Astrocyte (in vitro differentiated cells and primary cell): ENCODE measurements around the gene NCF2. TPM values are rescaled to one million over a fixed set of nuclear protein-coding genes. Genes with fewer than 3 reads are reported as not detected.

Experiments used
- DNase-seq: peaks from one replicate; pipeline ENCODE4 v3.0.0-alpha.2; 2010; ENCODE audit warnings: low read depth
- FAIRE-seq: peaks from 2 replicates; lab custom pipeline; 2011; peaks lifted over from hg19 to GRCh38; lab: Jason Lieb, UNC
- H2AFZ ChIP-seq: 2 replicates; pipeline ENCODE4 v1.6.0; 2012; ENCODE audit warnings: low read depth, low read length, inconsistent platforms
- H3K27ac ChIP-seq: 2 replicates; pipeline ENCODE4 v1.5.1; 2011; ENCODE audit warnings: low read depth, low read length, inconsistent platforms
- H3K27me3 ChIP-seq: 2 replicates; pipeline ENCODE4 v1.6.0; 2011; ENCODE audit warnings: low read length, inconsistent platforms; ENCODE audit not compliant: insufficient read depth
- H3K36me3 ChIP-seq: 2 replicates; pipeline ENCODE4 v1.5.1; 2011; ENCODE audit warnings: low read length, inconsistent platforms; ENCODE audit not compliant: insufficient read depth
- H3K4me1 ChIP-seq: 2 replicates; pipeline ENCODE4 v1.5.1; 2011; ENCODE audit warnings: low read length, inconsistent platforms; ENCODE audit not compliant: insufficient read depth
- H3K4me2 ChIP-seq: 2 replicates; pipeline ENCODE4 v1.6.0; 2012; ENCODE audit warnings: low read length, inconsistent platforms
- H3K4me3 ChIP-seq: 2 replicates; pipeline ENCODE4 v1.5.1; 2011; ENCODE audit warnings: low read depth, mild to moderate bottlenecking, low read length, inconsistent platforms; ENCODE audit not compliant: insufficient read depth
- H3K79me2 ChIP-seq: 2 replicates; pipeline ENCODE4 v1.6.0; 2012; ENCODE audit warnings: mild to moderate bottlenecking, low read length, inconsistent platforms; ENCODE audit not compliant: insufficient read depth
- H3K9ac ChIP-seq: 2 replicates; pipeline ENCODE4 v1.6.0; 2012; ENCODE audit warnings: mild to moderate bottlenecking, low read length, inconsistent platforms
- H3K9me3 ChIP-seq: 2 replicates; pipeline ENCODE4 v1.5.1; 2012; ENCODE audit warnings: low read depth, mild to moderate bottlenecking, low read length, inconsistent platforms; ENCODE audit not compliant: insufficient read depth
- H4K20me1 ChIP-seq: 2 replicates; pipeline ENCODE4 v1.6.0; 2012; ENCODE audit warnings: low read length, inconsistent platforms; ENCODE audit not compliant: insufficient read depth
- H3K27ac Mint-ChIP-seq: one replicate; pipeline ENCODE4 v1.8.0; 2021; ENCODE audit warnings: mild to moderate bottlenecking, mixed read lengths; ENCODE audit not compliant: unreplicated experiment
- H3K27me3 Mint-ChIP-seq: one replicate; pipeline ENCODE4 v1.8.0; 2021; ENCODE audit warnings: low read depth, mixed read lengths; ENCODE audit not compliant: unreplicated experiment
- H3K36me3 Mint-ChIP-seq: one replicate; pipeline ENCODE4 v1.8.0; 2021; ENCODE audit warnings: low read depth, mixed read lengths; ENCODE audit not compliant: unreplicated experiment
- H3K4me1 Mint-ChIP-seq: one replicate; pipeline ENCODE4 v1.8.0; 2021; ENCODE audit warnings: low read depth, mixed read lengths; ENCODE audit not compliant: unreplicated experiment
- H3K4me3 Mint-ChIP-seq: one replicate; pipeline ENCODE4 v1.8.0; 2021; ENCODE audit warnings: mild to moderate bottlenecking, moderate library complexity, mixed read lengths; ENCODE audit not compliant: unreplicated experiment
- H3K9me3 Mint-ChIP-seq: one replicate; pipeline ENCODE4 v1.8.0; 2021; ENCODE audit warnings: mild to moderate bottlenecking, mixed read lengths; ENCODE audit not compliant: unreplicated experiment
- EZH2 ChIP-seq: IDR thresholded peaks from 2 replicates; pipeline ENCODE4 v1.6.1; 2012; ENCODE audit warnings: mild to moderate bottlenecking, low read length, inconsistent platforms; ENCODE audit not compliant: insufficient read depth
- total RNA-seq: library from RNA; stranded (reverse); gene quantifications from 2 replicates; pipeline ENCODE4 v1.2.1, GENCODE V29; 2021
- TF ChIP-seq, protein P1 (sequence below): IDR thresholded peaks from 2 replicates; pipeline ENCODE4 v1.5.1; 2011; ENCODE audit warnings: low read depth, mild to moderate bottlenecking, inconsistent platforms, low read length, moderate library complexity; ENCODE audit not compliant: insufficient read depth

Gene NCF2
- total RNA-seq, 1 donor from 2014 or later: 4.3 TPM

DNA sequence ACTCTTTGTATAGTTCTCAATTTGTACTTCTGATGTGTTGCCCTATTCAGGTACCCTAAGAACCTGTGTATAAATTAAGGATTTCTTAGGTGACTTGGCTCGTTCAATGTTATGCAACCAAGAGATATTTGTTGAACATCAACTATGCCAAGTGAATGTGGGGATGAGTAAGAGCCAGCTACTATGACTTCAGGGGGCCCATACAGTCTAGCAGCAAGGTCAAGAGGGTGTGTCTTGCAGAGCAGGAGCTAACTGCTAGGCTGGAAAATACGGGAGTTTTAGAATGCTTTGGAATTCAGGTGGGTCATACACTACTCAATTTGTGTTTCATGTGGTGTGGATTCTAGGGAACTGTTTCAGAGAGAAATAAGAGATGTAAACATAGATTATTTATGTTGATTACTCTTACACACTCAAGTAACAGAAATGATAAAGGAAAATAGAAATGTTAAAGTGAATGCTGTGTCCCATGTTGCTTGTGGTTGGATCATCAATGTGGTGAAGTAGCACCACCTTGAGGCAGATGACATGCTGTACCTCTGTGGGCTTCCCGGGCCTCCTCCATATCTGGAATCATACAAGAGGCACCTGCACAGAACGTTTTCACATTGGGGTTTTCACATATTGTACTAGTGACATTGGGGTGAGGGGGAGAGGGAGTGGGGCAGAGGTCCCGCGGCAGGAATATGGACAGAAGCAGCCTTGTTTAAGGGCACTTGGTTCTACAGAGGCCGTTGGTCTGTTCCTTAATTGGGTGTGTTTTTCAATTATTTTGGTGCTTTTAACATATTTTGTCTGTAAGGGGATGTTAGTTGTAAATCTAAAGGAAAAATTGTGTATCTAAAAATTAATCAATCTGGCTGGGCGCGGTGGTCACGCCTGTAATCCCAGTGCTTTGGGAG, 32.9 kb upstream of the NCF2 start:
- Histone ChIP-seq H3K9ac (no peak overlapping the region), H3K79me2 (peaks cover 11% of the 10 kb centered on the region), H3K27me3 (no peaks in the 10 kb centered on the region), H4K20me1 (peaks cover 34% of the 10 kb centered on the region), H3K27ac (no peak overlapping the region), H3K36me3 (peaks cover 30% of the 10 kb centered on the region), H3K4me2 (no peak overlapping the region), H3K4me3 (no peak overlapping the region), H2AFZ (no peak overlapping the region), H3K4me1 (no peaks in the 10 kb centered on the region), H3K9me3 (no peaks in the 10 kb centered on the region)
- no peak for TF ChIP-seq EZH2
- TF ChIP-seq, protein P1, sequence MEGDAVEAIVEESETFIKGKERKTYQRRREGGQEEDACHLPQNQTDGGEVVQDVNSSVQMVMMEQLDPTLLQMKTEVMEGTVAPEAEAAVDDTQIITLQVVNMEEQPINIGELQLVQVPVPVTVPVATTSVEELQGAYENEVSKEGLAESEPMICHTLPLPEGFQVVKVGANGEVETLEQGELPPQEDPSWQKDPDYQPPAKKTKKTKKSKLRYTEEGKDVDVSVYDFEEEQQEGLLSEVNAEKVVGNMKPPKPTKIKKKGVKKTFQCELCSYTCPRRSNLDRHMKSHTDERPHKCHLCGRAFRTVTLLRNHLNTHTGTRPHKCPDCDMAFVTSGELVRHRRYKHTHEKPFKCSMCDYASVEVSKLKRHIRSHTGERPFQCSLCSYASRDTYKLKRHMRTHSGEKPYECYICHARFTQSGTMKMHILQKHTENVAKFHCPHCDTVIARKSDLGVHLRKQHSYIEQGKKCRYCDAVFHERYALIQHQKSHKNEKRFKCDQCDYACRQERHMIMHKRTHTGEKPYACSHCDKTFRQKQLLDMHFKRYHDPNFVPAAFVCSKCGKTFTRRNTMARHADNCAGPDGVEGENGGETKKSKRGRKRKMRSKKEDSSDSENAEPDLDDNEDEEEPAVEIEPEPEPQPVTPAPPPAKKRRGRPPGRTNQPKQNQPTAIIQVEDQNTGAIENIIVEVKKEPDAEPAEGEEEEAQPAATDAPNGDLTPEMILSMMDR: peak; percentile 62
- Mint-ChIP-seq H3K27me3 (no peaks in the 10 kb centered on the region), H3K36me3 (no peaks in the 10 kb centered on the region), H3K9me3 (no peaks in the 10 kb centered on the region), H3K27ac (no peak overlapping the region), H3K4me1 (peaks cover 9% of the 10 kb centered on the region), H3K4me3 (no peak overlapping the region)
- peak; percentile 34 for DNase-seq
- FAIRE-seq: peak; percentile 66

DNA sequence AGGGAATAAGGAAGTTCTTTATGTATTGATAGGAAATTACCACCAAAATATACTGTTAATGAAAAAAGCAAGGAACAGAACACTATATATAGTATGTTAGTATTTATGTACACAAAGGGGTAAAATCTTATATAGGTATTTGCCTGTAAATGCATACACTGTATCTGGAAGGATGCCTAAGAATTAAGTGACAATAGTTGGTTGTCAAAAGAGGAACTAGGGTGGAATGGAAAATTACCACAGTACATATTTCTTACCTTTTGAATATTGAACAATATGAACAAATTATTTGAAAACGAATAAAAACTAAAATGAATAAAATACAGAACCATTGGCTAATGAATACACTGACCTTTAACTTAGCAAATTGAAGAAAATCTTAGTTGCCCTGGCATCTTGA, 31.8 kb upstream of the NCF2 start:
- peaks cover 23% of the 10 kb centered on the region for H3K36me3 ChIP-seq
- no peak for TF ChIP-seq EZH2
- TF ChIP-seq, protein P1: no peak

DNA sequence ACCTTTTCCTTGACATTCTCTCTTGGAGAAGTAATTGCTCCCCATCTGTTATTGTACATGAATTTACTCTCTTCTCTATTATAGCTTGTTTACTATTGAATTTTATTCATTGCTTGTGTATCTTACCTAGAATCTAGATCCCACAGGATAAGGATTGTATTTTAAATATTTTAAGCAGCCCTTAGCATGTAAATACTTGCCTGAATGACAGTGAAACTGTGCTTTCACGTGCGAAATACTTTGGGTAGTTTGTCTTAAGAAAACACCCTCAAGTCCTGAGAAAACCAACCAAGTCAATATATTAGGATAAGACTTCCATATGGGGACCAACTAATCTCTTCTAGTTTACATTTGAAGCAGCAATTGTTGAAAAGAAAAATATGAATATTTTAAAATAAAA, 30.1 kb upstream of the NCF2 start:
- no peak for FAIRE-seq
- no peak overlapping the region for H3K4me3 Mint-ChIP-seq

More for the DNA sequence above, 31.8 kb upstream of the NCF2 start:
- H4K20me1 ChIP-seq: peaks cover 27% of the 10 kb centered on the region
- H3K27ac ChIP-seq: no peak overlapping the region
- H3K27me3 Mint-ChIP-seq: peaks cover under 1% of the 10 kb centered on the region
- H3K4me3 Mint-ChIP-seq: no peak overlapping the region
- no peak overlapping the region for H3K4me3 ChIP-seq
- no peaks in the 10 kb centered on the region for H3K9me3 Mint-ChIP-seq
- peaks cover 3% of the 10 kb centered on the region for H3K79me2 ChIP-seq
- H3K4me1 Mint-ChIP-seq: peaks cover 9% of the 10 kb centered on the region
- H3K4me1 ChIP-seq: no peaks in the 10 kb centered on the region
- no peak overlapping the region for H3K9ac ChIP-seq
- FAIRE-seq (no peak), DNase-seq (no peak)
- H3K36me3 Mint-ChIP-seq: no peaks in the 10 kb centered on the region
- no peak overlapping the region for H2AFZ ChIP-seq
- no peak overlapping the region for H3K27ac Mint-ChIP-seq
- H3K4me2 ChIP-seq: no peak overlapping the region
- H3K27me3 ChIP-seq: no peaks in the 10 kb centered on the region
- no peaks in the 10 kb centered on the region for H3K9me3 ChIP-seq

More for the DNA sequence above, 30.1 kb upstream of the NCF2 start:
- Histone ChIP-seq H2AFZ (no peak overlapping the region), H3K9ac (no peak overlapping the region), H3K27ac (no peak overlapping the region), H4K20me1 (peaks cover 10% of the 10 kb centered on the region), H3K4me1 (no peaks in the 10 kb centered on the region), H3K36me3 (peaks cover 12% of the 10 kb centered on the region), H3K79me2 (no peaks in the 10 kb centered on the region), H3K4me3 (no peak overlapping the region), H3K4me2 (no peak overlapping the region), H3K9me3 (no peaks in the 10 kb centered on the region), H3K27me3 (no peaks in the 10 kb centered on the region)
- no peak for TF ChIP-seq EZH2
- TF ChIP-seq, protein P1: no peak
- H3K36me3 Mint-ChIP-seq: no peaks in the 10 kb centered on the region
- H3K4me1 Mint-ChIP-seq: peaks cover 9% of the 10 kb centered on the region
- DNase-seq: no peak
- H3K27ac Mint-ChIP-seq: no peak overlapping the region
- H3K9me3 Mint-ChIP-seq: no peaks in the 10 kb centered on the region
- H3K27me3 Mint-ChIP-seq: peaks cover 3% of the 10 kb centered on the region
